WTC11 (cell line): ENCODE data around the gene FAM107A. TPM values are rescaled to one million over a fixed set of nuclear protein-coding genes. Genes with fewer than 3 reads are reported as not detected.

Experiments
- ATAC-seq: fragments of 200-7000 bp; cut with Tn5 transposase; 2 replicates; pipeline ENCODE4 v1.10.0; 2021; ENCODE audit warnings: mild to moderate bottlenecking, moderate library complexity
- CTCF ChIA-PET: fragments of 300-600 bp; sonication (Branson Sonifier 250); formaldehyde crosslinking; loops from one replicate; lab custom pipeline; 2021; ENCODE audit warnings: antibody characterized with exemption; lab: Charles Lee
- POLR2A ChIA-PET: fragments of 350-600 bp; sonication (Branson Sonifier 250); formaldehyde crosslinking; loops from one replicate; lab custom pipeline; 2021; ENCODE audit warnings: antibody characterized with exemption; lab: Charles Lee
- DNase-seq: peaks from one replicate; pipeline ENCODE4 v3.0.0; 2021; ENCODE audit warnings: low spot score
- H3K27ac Mint-ChIP-seq: 2 replicates; pipeline ENCODE4 v1.8.0; 2021; ENCODE audit warnings: mixed read lengths
- H3K27me3 Mint-ChIP-seq: 2 replicates; pipeline ENCODE4 v1.8.0; 2021; ENCODE audit warnings: low read depth, mild to moderate bottlenecking, moderate library complexity, mixed read lengths
- H3K36me3 Mint-ChIP-seq: 2 replicates; pipeline ENCODE4 v1.8.0; 2021; ENCODE audit warnings: mixed read lengths
- H3K4me1 Mint-ChIP-seq: 2 replicates; pipeline ENCODE4 v1.8.0; 2022; ENCODE audit warnings: mixed read lengths
- H3K4me3 Mint-ChIP-seq: 2 replicates; pipeline ENCODE4 v1.8.0; 2021; ENCODE audit warnings: mild to moderate bottlenecking, moderate library complexity, mixed read lengths
- H3K9me3 Mint-ChIP-seq: 2 replicates; pipeline ENCODE4 v1.8.0; 2021; ENCODE audit warnings: mixed read lengths
- ATF2 ChIP-seq: sonication (generic); formaldehyde crosslinking; IDR thresholded peaks from 2 replicates; pipeline ENCODE4 v1.8.1; 2022; ENCODE audit warnings: low read depth, missing genetic modification reagents, borderline replicate concordance
- ATF3 ChIP-seq: sonication (generic); formaldehyde crosslinking; conservative IDR thresholded peaks from 2 replicates; pipeline ENCODE4 v1.8.1; 2022; ENCODE audit warnings: mild to moderate bottlenecking, missing genetic modification reagents
- CREM ChIP-seq: sonication (generic); formaldehyde crosslinking; IDR thresholded peaks from 2 replicates; pipeline ENCODE4 v1.8.1; 2022; ENCODE audit warnings: mild to moderate bottlenecking, missing genetic modification reagents, moderate library complexity
- CTCF ChIP-seq: fragments of 200-600 bp; IDR thresholded peaks from 2 replicates; pipeline ENCODE4 v1.8.0; 2022; ENCODE audit warnings: antibody characterized with exemption
- E2F1 ChIP-seq: sonication (generic); formaldehyde crosslinking; IDR thresholded peaks from 2 replicates; pipeline ENCODE4 v1.8.0; 2022; ENCODE audit warnings: mild to moderate bottlenecking, missing genetic modification reagents
- ELF4 ChIP-seq: sonication (generic); formaldehyde crosslinking; IDR thresholded peaks from 2 replicates; pipeline ENCODE4 v1.8.1; 2022; ENCODE audit warnings: low read depth, mild to moderate bottlenecking, moderate library complexity, missing genetic modification reagents
- ESRRA ChIP-seq: sonication (generic); formaldehyde crosslinking; IDR thresholded peaks from 2 replicates; pipeline ENCODE4 v1.8.1; 2022; ENCODE audit warnings: mild to moderate bottlenecking, missing genetic modification reagents, borderline replicate concordance
- FOXP1 ChIP-seq: sonication (generic); formaldehyde crosslinking; IDR thresholded peaks from 2 replicates; pipeline ENCODE4 v1.8.0; 2022; ENCODE audit warnings: missing genetic modification reagents, mild to moderate bottlenecking, moderate library complexity, borderline replicate concordance
- GABPB1 ChIP-seq: sonication (generic); formaldehyde crosslinking; IDR thresholded peaks from 2 replicates; pipeline ENCODE4 v1.8.1; 2023; ENCODE audit warnings: mild to moderate bottlenecking, missing genetic modification reagents
- IRF1 ChIP-seq: sonication (generic); formaldehyde crosslinking; IDR thresholded peaks from 2 replicates; pipeline ENCODE4 v1.8.0; 2023; ENCODE audit warnings: missing genetic modification reagents
- IRF2 ChIP-seq: sonication (generic); formaldehyde crosslinking; IDR thresholded peaks from 2 replicates; pipeline ENCODE4 v1.8.0; 2022; ENCODE audit warnings: low read depth, missing genetic modification reagents, borderline replicate concordance
- NFE2L1 ChIP-seq: sonication (generic); formaldehyde crosslinking; IDR thresholded peaks from 2 replicates; pipeline ENCODE4 v1.8.1; 2023; ENCODE audit warnings: missing genetic modification reagents
- NR2C2 ChIP-seq: sonication (generic); formaldehyde crosslinking; IDR thresholded peaks from 2 replicates; pipeline ENCODE4 v1.8.0; 2022; ENCODE audit warnings: mild to moderate bottlenecking, missing genetic modification reagents
- NR3C1 ChIP-seq: sonication (generic); formaldehyde crosslinking; conservative IDR thresholded peaks from 2 replicates; pipeline ENCODE4 v1.8.1; 2023; ENCODE audit warnings: low read depth, mild to moderate bottlenecking, missing genetic modification reagents
- PREB ChIP-seq: sonication (generic); formaldehyde crosslinking; IDR thresholded peaks from 2 replicates; pipeline ENCODE4 v1.8.1; 2022; ENCODE audit warnings: mild to moderate bottlenecking, missing genetic modification reagents, moderate library complexity, borderline replicate concordance
- RELA ChIP-seq: sonication (generic); formaldehyde crosslinking; IDR thresholded peaks from 2 replicates; pipeline ENCODE4 v1.8.1; 2022; ENCODE audit warnings: missing genetic modification reagents, mild to moderate bottlenecking, borderline replicate concordance
- SMAD3 ChIP-seq: sonication (generic); formaldehyde crosslinking; IDR thresholded peaks from 2 replicates; pipeline ENCODE4 v1.8.0; 2022; ENCODE audit warnings: missing genetic modification reagents, mild to moderate bottlenecking, borderline replicate concordance
- TEAD1 ChIP-seq: sonication (generic); formaldehyde crosslinking; IDR thresholded peaks from 2 replicates; pipeline ENCODE4 v1.8.0; 2022; ENCODE audit warnings: mild to moderate bottlenecking, missing genetic modification reagents
- TEAD4 ChIP-seq: sonication (generic); formaldehyde crosslinking; IDR thresholded peaks from 2 replicates; pipeline ENCODE4 v1.8.0; 2022; ENCODE audit warnings: mild to moderate bottlenecking, missing genetic modification reagents
- ZNF121 ChIP-seq: sonication (generic); formaldehyde crosslinking; IDR thresholded peaks from 2 replicates; pipeline ENCODE4 v1.8.0; 2023; ENCODE audit warnings: missing genetic modification reagents
- ZNF232 ChIP-seq: sonication (generic); formaldehyde crosslinking; IDR thresholded peaks from 2 replicates; pipeline ENCODE4 v1.8.0; 2022; ENCODE audit warnings: mild to moderate bottlenecking, missing genetic modification reagents
- ZNF281 ChIP-seq: sonication (generic); formaldehyde crosslinking; IDR thresholded peaks from 2 replicates; pipeline ENCODE4 v1.8.0; 2023; ENCODE audit warnings: mild to moderate bottlenecking, missing genetic modification reagents
- ZNF317 ChIP-seq: sonication (generic); formaldehyde crosslinking; IDR thresholded peaks from 2 replicates; pipeline ENCODE4 v1.8.1; 2023; ENCODE audit warnings: low read depth, mild to moderate bottlenecking, moderate library complexity, missing genetic modification reagents, borderline replicate concordance
- total RNA-seq: library from RNA; stranded (reverse); gene quantifications from 3 replicates; pipeline ENCODE4 v1.2.3, GENCODE V29; 2021
- TF ChIP-seq, protein P1 (sequence below): fragments of 250-450 bp; sonication (Bioruptor Pico); IDR thresholded peaks from 2 replicates; pipeline ENCODE4 v1.9.0; 2021; ENCODE audit warnings: mild to moderate bottlenecking
- TF ChIP-seq, protein P2 (sequence below): sonication (generic); formaldehyde crosslinking; IDR thresholded peaks from 2 replicates; pipeline ENCODE4 v1.8.1; 2022; ENCODE audit warnings: missing genetic modification reagents, borderline replicate concordance

The FAM107A gene
- total RNA-seq, 1 experiment from 2014 or later = 0.31 TPM

DNA sequence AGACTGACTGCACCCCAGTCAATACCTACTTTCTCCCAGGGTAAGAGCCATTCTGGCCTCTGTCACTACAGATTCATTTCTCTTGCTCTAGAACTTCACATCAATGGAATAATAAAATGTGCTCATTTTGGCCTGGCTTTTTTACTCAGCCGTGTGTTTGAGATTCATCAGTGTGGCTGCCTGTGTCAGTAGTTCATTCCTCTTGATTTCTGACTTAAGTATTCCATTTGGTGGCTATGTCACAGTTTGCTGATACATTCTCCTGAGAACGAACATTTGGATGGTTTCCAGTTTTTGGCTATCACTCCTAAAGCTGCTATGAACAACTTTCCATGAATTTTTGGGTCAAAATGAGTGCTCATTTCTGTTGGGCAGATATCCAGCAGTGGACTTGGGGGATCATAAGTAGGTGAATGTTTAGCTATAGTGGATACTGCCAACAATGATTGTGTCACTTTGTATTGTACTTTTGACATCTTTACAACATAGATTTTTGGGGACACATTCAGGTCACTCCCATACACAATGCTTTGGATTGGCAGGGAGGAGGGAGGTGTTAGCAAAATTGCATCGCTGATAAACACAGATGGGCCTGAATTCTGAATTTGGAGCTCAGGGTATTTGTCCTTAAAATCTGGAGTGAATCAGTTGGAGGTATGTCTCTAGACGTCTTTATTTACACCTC is 19.8 kb upstream of the FAM107A start (continued):
- TF ChIP-seq CTCF (no peak), ESRRA (CRISPR knock-in tag) (no peak), GABPB1 (CRISPR knock-in tag) (no peak), PREB (CRISPR knock-in tag) (no peak), ATF3 (CRISPR knock-in tag) (no peak), SMAD3 (CRISPR knock-in tag) (no peak), ZNF121 (CRISPR knock-in tag) (no peak)

GRCh38 chr3:58594117-58594516 is 16.9 kb upstream of the FAM107A start:
- no peak overlapping the region for H3K27ac Mint-ChIP-seq
- no peaks in the 10 kb centered on the region for H3K27me3 Mint-ChIP-seq
- no peaks in the 10 kb centered on the region for H3K36me3 Mint-ChIP-seq
- TF ChIP-seq, protein P1, sequence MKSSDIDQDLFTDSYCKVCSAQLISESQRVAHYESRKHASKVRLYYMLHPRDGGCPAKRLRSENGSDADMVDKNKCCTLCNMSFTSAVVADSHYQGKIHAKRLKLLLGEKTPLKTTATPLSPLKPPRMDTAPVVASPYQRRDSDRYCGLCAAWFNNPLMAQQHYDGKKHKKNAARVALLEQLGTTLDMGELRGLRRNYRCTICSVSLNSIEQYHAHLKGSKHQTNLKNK (CRISPR knock-in tag) = no peak
- TF ChIP-seq, protein P2, sequence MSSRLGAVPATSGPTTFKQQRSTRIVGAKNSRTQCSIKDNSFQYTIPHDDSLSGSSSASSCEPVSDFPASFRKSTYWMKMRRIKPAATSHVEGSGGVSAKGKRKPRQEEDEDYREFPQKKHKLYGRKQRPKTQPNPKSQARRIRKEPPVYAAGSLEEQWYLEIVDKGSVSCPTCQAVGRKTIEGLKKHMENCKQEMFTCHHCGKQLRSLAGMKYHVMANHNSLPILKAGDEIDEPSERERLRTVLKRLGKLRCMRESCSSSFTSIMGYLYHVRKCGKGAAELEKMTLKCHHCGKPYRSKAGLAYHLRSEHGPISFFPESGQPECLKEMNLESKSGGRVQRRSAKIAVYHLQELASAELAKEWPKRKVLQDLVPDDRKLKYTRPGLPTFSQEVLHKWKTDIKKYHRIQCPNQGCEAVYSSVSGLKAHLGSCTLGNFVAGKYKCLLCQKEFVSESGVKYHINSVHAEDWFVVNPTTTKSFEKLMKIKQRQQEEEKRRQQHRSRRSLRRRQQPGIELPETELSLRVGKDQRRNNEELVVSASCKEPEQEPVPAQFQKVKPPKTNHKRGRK (CRISPR knock-in tag) = no peak
- TF ChIP-seq TEAD1 (CRISPR knock-in tag) (no peak), NFE2L1 (CRISPR knock-in tag) (no peak), NR2C2 (CRISPR knock-in tag) (no peak), RELA (no peak), NR3C1 (CRISPR knock-in tag) (no peak), ZNF281 (no peak), FOXP1 (CRISPR knock-in tag) (no peak), SMAD3 (CRISPR knock-in tag) (no peak), ELF4 (CRISPR knock-in tag) (no peak), E2F1 (CRISPR knock-in tag) (no peak), IRF1 (CRISPR knock-in tag) (no peak), ZNF232 (CRISPR knock-in tag) (no peak), IRF2 (CRISPR knock-in tag) (no peak), ZNF317 (CRISPR knock-in tag) (no peak), CREM (CRISPR knock-in tag) (no peak), TEAD4 (CRISPR knock-in tag) (no peak), ATF2 (no peak)
- ChIA-PET CTCF (interaction anchor here (0.6 kb wide), 1 partner anchor 26 kb away, joined by 4 read pairs; no protein-coding TSS in a partner anchor), POLR2A (no interaction called here)
- DNase-seq = no peak
- H3K9me3 Mint-ChIP-seq = no peaks in the 10 kb centered on the region
- H3K4me3 Mint-ChIP-seq = no peak overlapping the region
- no peak for ATAC-seq
- peaks cover 10% of the 10 kb centered on the region for H3K4me1 Mint-ChIP-seq
